ENCODE data around the gene FBXW7. TPM values are rescaled to one million over a fixed set of nuclear protein-coding genes. Genes with fewer than 3 reads are reported as not detected.

The FBXW7 gene
- total and polyA plus RNA-seq, 8 donors, result 10.1 to 30.1 (median 17.6) TPM

GRCh38 chr4:152323221-152323620 is 212.7 kb downstream of the FBXW7 start:
- intact Hi-C loops (cut with DNase I), result no loop called here
- no peaks in the 10 kb centered on the region for H3K9me3 ChIP-seq
- H3K27ac ChIP-seq, result no peak overlapping the region
- H3K4me1 ChIP-seq, result no peaks in the 10 kb centered on the region
- TF ChIP-seq, protein P1, sequence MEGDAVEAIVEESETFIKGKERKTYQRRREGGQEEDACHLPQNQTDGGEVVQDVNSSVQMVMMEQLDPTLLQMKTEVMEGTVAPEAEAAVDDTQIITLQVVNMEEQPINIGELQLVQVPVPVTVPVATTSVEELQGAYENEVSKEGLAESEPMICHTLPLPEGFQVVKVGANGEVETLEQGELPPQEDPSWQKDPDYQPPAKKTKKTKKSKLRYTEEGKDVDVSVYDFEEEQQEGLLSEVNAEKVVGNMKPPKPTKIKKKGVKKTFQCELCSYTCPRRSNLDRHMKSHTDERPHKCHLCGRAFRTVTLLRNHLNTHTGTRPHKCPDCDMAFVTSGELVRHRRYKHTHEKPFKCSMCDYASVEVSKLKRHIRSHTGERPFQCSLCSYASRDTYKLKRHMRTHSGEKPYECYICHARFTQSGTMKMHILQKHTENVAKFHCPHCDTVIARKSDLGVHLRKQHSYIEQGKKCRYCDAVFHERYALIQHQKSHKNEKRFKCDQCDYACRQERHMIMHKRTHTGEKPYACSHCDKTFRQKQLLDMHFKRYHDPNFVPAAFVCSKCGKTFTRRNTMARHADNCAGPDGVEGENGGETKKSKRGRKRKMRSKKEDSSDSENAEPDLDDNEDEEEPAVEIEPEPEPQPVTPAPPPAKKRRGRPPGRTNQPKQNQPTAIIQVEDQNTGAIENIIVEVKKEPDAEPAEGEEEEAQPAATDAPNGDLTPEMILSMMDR (IDR thresholded peaks at IDR 0.05), result no peak
- ATAC-seq (no peak), FAIRE-seq (no peak), DNase-seq (no peak)
- H3K36me3 ChIP-seq, result peaks cover 0 to 20% (median 5%) of the 10 kb centered on the region in 3 donors
- no peaks in the 10 kb centered on the region for H3K27me3 ChIP-seq
- H3K4me3 ChIP-seq, result no peak overlapping the region
- 76 to 93% methylated on average over 1 of the region's 1 CpG for WGBS, 2 donors

DNA sequence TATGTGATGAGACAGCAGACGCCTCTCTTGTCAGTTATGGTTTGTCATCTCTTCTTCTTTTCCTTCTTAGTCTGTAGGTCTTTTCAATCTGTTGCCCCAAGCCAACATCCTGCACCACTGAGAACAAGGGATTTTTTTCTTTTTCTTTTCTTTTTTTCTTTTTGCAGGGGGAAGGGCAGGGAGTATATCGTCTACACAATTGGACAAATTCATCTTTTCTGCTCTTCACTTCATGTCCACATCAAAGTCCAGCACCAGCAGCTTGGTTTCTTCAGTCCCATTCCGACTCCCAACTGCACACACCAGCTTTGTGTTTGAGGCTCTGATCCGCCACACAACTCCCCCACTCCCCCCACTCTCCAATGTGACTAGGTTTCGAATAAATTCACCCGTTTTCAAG is 213.2 kb downstream of the FBXW7 start:
- Histone ChIP-seq H3K27ac (no peak overlapping the region), H3K9me3 (no peaks in the 10 kb centered on the region), H3K27me3 (no peaks in the 10 kb centered on the region), H3K36me3 (peaks cover 0 to 16% (median 0%) of the 10 kb centered on the region in 3 donors), H3K4me3 (no peak overlapping the region), H3K4me1 (no peaks in the 10 kb centered on the region)
- intact Hi-C loops (cut with DNase I), result no loop called here
- FAIRE-seq (no peak), ATAC-seq (no peak), DNase-seq (no peak)
- 89 to 95% methylated on average over 6 of the region's 6 CpGs for WGBS, 2 donors
- TF ChIP-seq, protein P1 (IDR thresholded peaks at IDR 0.05), result no peak

- Histone ChIP-seq H3K9me3 (no peaks in the 10 kb centered on the region), H3K27ac (no peak overlapping the region), H3K27me3 (no peaks in the 10 kb centered on the region), H3K4me1 (no peaks in the 10 kb centered on the region), H3K36me3 (peaks cover 0 to 11% (median 0%) of the 10 kb centered on the region in 3 donors), H3K4me3 (no peak overlapping the region)
- FAIRE-seq (no peak), DNase-seq (no peak), ATAC-seq (no peak)
- intact Hi-C loops (cut with DNase I), result no loop called here
- TF ChIP-seq, protein P1 (IDR thresholded peaks at IDR 0.05), result no peak
- 68 to 74% methylated on average over 1 of the region's 1 CpG for WGBS, 2 donors
These were observed 214.0 kb downstream of the FBXW7 start for GRCh38 chr4:152321923-152322322.

- H3K27me3 ChIP-seq, result no peaks in the 10 kb centered on the region
- DNase-seq, result no peak
- no peaks in the 10 kb centered on the region for H3K9me3 ChIP-seq
- 97 to 98% methylated on average over 4 of the region's 4 CpGs for WGBS, 2 donors
- peaks cover 0 to 10% (median 0%) of the 10 kb centered on the region in 3 donors for H3K36me3 ChIP-seq
- no peak for FAIRE-seq
- intact Hi-C loops (cut with DNase I), result no loop called here
- no peak for ATAC-seq
- H3K4me1 ChIP-seq, result no peaks in the 10 kb centered on the region
- TF ChIP-seq, protein P1 (IDR thresholded peaks at IDR 0.05), result no peak
- no peak overlapping the region for H3K27ac ChIP-seq
- H3K4me3 ChIP-seq, result no peak overlapping the region
These were observed 214.5 kb downstream of the FBXW7 start for GRCh38 chr4:152321398-152321797.

DNA sequence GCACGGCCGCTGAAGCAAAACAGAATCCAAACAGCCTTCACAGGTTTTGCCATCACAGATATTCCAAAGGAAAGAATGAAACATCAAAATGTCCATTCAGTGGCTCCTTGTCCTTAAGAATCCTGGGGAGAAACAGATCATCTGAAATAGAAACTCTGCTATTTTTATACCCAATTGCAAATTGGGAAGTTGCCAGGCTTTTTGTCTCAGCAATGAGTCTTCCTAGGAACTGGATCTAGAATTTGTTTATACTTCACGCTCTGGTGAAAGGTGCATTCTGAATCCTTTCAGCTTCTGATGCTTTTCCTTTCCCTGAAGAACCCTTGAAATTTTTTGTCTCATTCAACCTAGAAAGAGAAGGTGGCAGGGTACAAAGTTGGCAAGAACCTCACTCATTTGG is 218.9 kb downstream of the FBXW7 start:
- Histone ChIP-seq H3K4me3 (no peak overlapping the region), H3K4me1 (no peaks in the 10 kb centered on the region), H3K27me3 (no peaks in the 10 kb centered on the region), H3K27ac (no peak overlapping the region), H3K36me3 (no peaks in the 10 kb centered on the region), H3K9me3 (no peaks in the 10 kb centered on the region)
- TF ChIP-seq, protein P1 (IDR thresholded peaks at IDR 0.05), result no peak
- DNase-seq, result no peak
- intact Hi-C loops (cut with DNase I), result no loop called here
- WGBS, 2 donors, result 93 to 94% methylated on average over 3 of the region's 3 CpGs
- no peak for ATAC-seq
- no peak for FAIRE-seq

Data from pancreas (tissue), 10 donors.